Activated CD4-positive, alpha-beta T cell treated with anti-CD3 and anti-CD28 coated beads, Interleukin-2, amount 10 ng/mL, durations not matched to agents 7 days and 5 days (primary cell): Measurements from ENCODE around the gene PCLO. TPM values are rescaled to one million over a fixed set of nuclear protein-coding genes. Genes with fewer than 3 reads are reported as not detected.

ENCODE experiments used
- CTCF ChIA-PET: fragments of 350-600 bp; sonication (Branson Sonifier 250); formaldehyde crosslinking; loops from one replicate; lab custom pipeline; 2021; ENCODE audit warnings: antibody characterized with exemption; lab: Charles Lee
- POLR2A ChIA-PET: fragments of 350-600 bp; sonication (Branson Sonifier 250); formaldehyde crosslinking; loops from one replicate; lab custom pipeline; 2021; ENCODE audit warnings: antibody characterized with exemption; lab: Charles Lee
- DNase-seq: peaks from one replicate; pipeline ENCODE4 v3.0.0-alpha.2; 2020
- H3K27ac Mint-ChIP-seq: one replicate; pipeline ENCODE4 v1.8.0; 2021; ENCODE audit warnings: mild to moderate bottlenecking, moderate library complexity, mixed read lengths
- H3K27me3 Mint-ChIP-seq: one replicate; pipeline ENCODE4 v1.8.0; 2021; ENCODE audit warnings: mixed read lengths
- H3K36me3 Mint-ChIP-seq: one replicate; pipeline ENCODE4 v1.8.0; 2021; ENCODE audit warnings: low read depth, mixed read lengths
- H3K4me1 Mint-ChIP-seq: one replicate; pipeline ENCODE4 v1.8.0; 2021; ENCODE audit warnings: mixed read lengths
- H3K4me3 Mint-ChIP-seq: one replicate; pipeline ENCODE4 v1.8.0; 2021; ENCODE audit warnings: mild to moderate bottlenecking, moderate library complexity, mixed read lengths
- H3K9me3 Mint-ChIP-seq: one replicate; pipeline ENCODE4 v1.8.0; 2021; ENCODE audit warnings: mixed read lengths
- total RNA-seq, 2 experiments: library from RNA; stranded (reverse); gene quantifications; one replicate each; pipeline ENCODE4 v1.2.3, GENCODE V29; 2021

Gene PCLO
- total RNA-seq, 2 experiments from 2014 or later, result not detected

- Mint-ChIP-seq H3K4me3 (no peak overlapping the region), H3K27ac (no peak overlapping the region), H3K36me3 (no peaks in the 10 kb centered on the region), H3K9me3 (no peaks in the 10 kb centered on the region), H3K4me1 (no peaks in the 10 kb centered on the region), H3K27me3 (no peaks in the 10 kb centered on the region)
- CTCF ChIA-PET, result no interaction called here
- no peak for DNase-seq
- POLR2A ChIA-PET, result no interaction called here
Measured at GRCh38 chr7:83156006-83156405, 6.7 kb downstream of the PCLO start.

GRCh38 chr7:83155407-83155806 is 7.3 kb downstream of the PCLO start:
- no peaks in the 10 kb centered on the region for H3K36me3 Mint-ChIP-seq
- DNase-seq, result no peak
- H3K9me3 Mint-ChIP-seq, result no peaks in the 10 kb centered on the region
- no peak overlapping the region for H3K27ac Mint-ChIP-seq
- no peaks in the 10 kb centered on the region for H3K27me3 Mint-ChIP-seq
- H3K4me1 Mint-ChIP-seq, result no peaks in the 10 kb centered on the region
- ChIA-PET CTCF (no interaction called here), POLR2A (no interaction called here)
- H3K4me3 Mint-ChIP-seq, result no peak overlapping the region

- ChIA-PET POLR2A (no interaction called here), CTCF (no interaction called here)
- H3K27ac Mint-ChIP-seq, result no peak overlapping the region
- H3K27me3 Mint-ChIP-seq, result no peaks in the 10 kb centered on the region
- H3K9me3 Mint-ChIP-seq, result no peaks in the 10 kb centered on the region
- DNase-seq, result no peak
- no peaks in the 10 kb centered on the region for H3K4me1 Mint-ChIP-seq
- H3K36me3 Mint-ChIP-seq, result no peaks in the 10 kb centered on the region
- no peak overlapping the region for H3K4me3 Mint-ChIP-seq
Measured at GRCh38 chr7:83153419-83153818, 9.3 kb downstream of the PCLO start.

GRCh38 chr7:83150310-83150709 is 12.4 kb downstream of the PCLO start:
- no peak overlapping the region for H3K27ac Mint-ChIP-seq
- H3K9me3 Mint-ChIP-seq, result no peaks in the 10 kb centered on the region
- H3K4me3 Mint-ChIP-seq, result no peak overlapping the region
- POLR2A ChIA-PET, result no interaction called here
- H3K27me3 Mint-ChIP-seq, result no peaks in the 10 kb centered on the region
- no peaks in the 10 kb centered on the region for H3K4me1 Mint-ChIP-seq
- no peaks in the 10 kb centered on the region for H3K36me3 Mint-ChIP-seq
- no peak for DNase-seq
- CTCF ChIA-PET, result no interaction called here

GRCh38 chr7:83149466-83149865 is 13.2 kb downstream of the PCLO start:
- Mint-ChIP-seq H3K4me3 (no peak overlapping the region), H3K27me3 (no peaks in the 10 kb centered on the region), H3K9me3 (no peaks in the 10 kb centered on the region), H3K27ac (no peak overlapping the region), H3K4me1 (no peaks in the 10 kb centered on the region), H3K36me3 (no peaks in the 10 kb centered on the region)
- ChIA-PET POLR2A (no interaction called here), CTCF (no interaction called here)
- no peak for DNase-seq

GRCh38 chr7:83148776-83149175 is 13.9 kb downstream of the PCLO start:
- CTCF ChIA-PET, result no interaction called here
- H3K27me3 Mint-ChIP-seq, result no peaks in the 10 kb centered on the region
- POLR2A ChIA-PET, result no interaction called here
- no peaks in the 10 kb centered on the region for H3K9me3 Mint-ChIP-seq
- no peaks in the 10 kb centered on the region for H3K36me3 Mint-ChIP-seq
- no peak for DNase-seq
- H3K4me3 Mint-ChIP-seq, result no peak overlapping the region
- H3K4me1 Mint-ChIP-seq, result no peaks in the 10 kb centered on the region
- no peak overlapping the region for H3K27ac Mint-ChIP-seq

- no peak overlapping the region for H3K4me3 Mint-ChIP-seq
- CTCF ChIA-PET, result no interaction called here
- no peaks in the 10 kb centered on the region for H3K4me1 Mint-ChIP-seq
- POLR2A ChIA-PET, result no interaction called here
- no peaks in the 10 kb centered on the region for H3K27me3 Mint-ChIP-seq
- no peaks in the 10 kb centered on the region for H3K36me3 Mint-ChIP-seq
- no peak overlapping the region for H3K27ac Mint-ChIP-seq
- no peak for DNase-seq
- no peaks in the 10 kb centered on the region for H3K9me3 Mint-ChIP-seq
Measured at GRCh38 chr7:83143107-83143506, 19.6 kb downstream of the PCLO start.

- Mint-ChIP-seq H3K9me3 (no peaks in the 10 kb centered on the region), H3K4me3 (no peak overlapping the region), H3K4me1 (no peaks in the 10 kb centered on the region), H3K27me3 (no peaks in the 10 kb centered on the region), H3K36me3 (no peaks in the 10 kb centered on the region), H3K27ac (no peak overlapping the region)
- DNase-seq, result no peak
- ChIA-PET POLR2A (no interaction called here), CTCF (no interaction called here)
Measured at GRCh38 chr7:83142365-83142764, 20.3 kb downstream of the PCLO start.

- Mint-ChIP-seq H3K27me3 (no peaks in the 10 kb centered on the region), H3K36me3 (no peaks in the 10 kb centered on the region), H3K4me1 (no peaks in the 10 kb centered on the region), H3K9me3 (no peaks in the 10 kb centered on the region), H3K27ac (no peak overlapping the region), H3K4me3 (no peak overlapping the region)
- ChIA-PET CTCF (no interaction called here), POLR2A (no interaction called here)
- DNase-seq, result no peak
Measured at GRCh38 chr7:83141927-83142326, 20.8 kb downstream of the PCLO start.

GRCh38 chr7:83130623-83131545 is 31.8 kb downstream of the PCLO start:
- Mint-ChIP-seq H3K9me3 (peaks cover 2% of the 10 kb centered on the region), H3K4me3 (no peak overlapping the region), H3K4me1 (no peaks in the 10 kb centered on the region), H3K27me3 (no peaks in the 10 kb centered on the region), H3K36me3 (no peaks in the 10 kb centered on the region), H3K27ac (no peak overlapping the region)
- DNase-seq, result no peak
- CTCF ChIA-PET, result no interaction called here
- POLR2A ChIA-PET, result no interaction called here

- Mint-ChIP-seq H3K36me3 (no peaks in the 10 kb centered on the region), H3K27ac (no peak overlapping the region), H3K4me1 (no peaks in the 10 kb centered on the region), H3K27me3 (no peaks in the 10 kb centered on the region), H3K4me3 (no peak overlapping the region), H3K9me3 (peaks cover 4% of the 10 kb centered on the region)
- CTCF ChIA-PET, result no interaction called here
- DNase-seq, result no peak
- POLR2A ChIA-PET, result no interaction called here
Measured at GRCh38 chr7:83130191-83130590, 32.5 kb downstream of the PCLO start.

GRCh38 chr7:83119494-83119893 is 43.2 kb downstream of the PCLO start:
- H3K4me3 Mint-ChIP-seq, result no peak overlapping the region
- DNase-seq, result no peak
- H3K36me3 Mint-ChIP-seq, result no peaks in the 10 kb centered on the region
- H3K27me3 Mint-ChIP-seq, result no peaks in the 10 kb centered on the region
- no peaks in the 10 kb centered on the region for H3K4me1 Mint-ChIP-seq
- H3K27ac Mint-ChIP-seq, result no peak overlapping the region
- H3K9me3 Mint-ChIP-seq, result peaks cover 7% of the 10 kb centered on the region
- POLR2A ChIA-PET, result no interaction called here
- CTCF ChIA-PET, result no interaction called here

GRCh38 chr7:83119026-83119382 is 43.7 kb downstream of the PCLO start:
- CTCF ChIA-PET, result no interaction called here
- POLR2A ChIA-PET, result no interaction called here

More at GRCh38 chr7:83119026-83119382, 43.7 kb downstream of the PCLO start:
- H3K27ac Mint-ChIP-seq, result no peak overlapping the region
- no peaks in the 10 kb centered on the region for H3K4me1 Mint-ChIP-seq
- DNase-seq, result no peak
- no peaks in the 10 kb centered on the region for H3K36me3 Mint-ChIP-seq
- H3K27me3 Mint-ChIP-seq, result no peaks in the 10 kb centered on the region
- no peak overlapping the region for H3K4me3 Mint-ChIP-seq
- peaks cover 7% of the 10 kb centered on the region for H3K9me3 Mint-ChIP-seq
